PFSK-1 (cell line): Measurements from ENCODE around the gene TEX19.

Experiments used
- FOXP2 ChIP-seq: optimal IDR thresholded peaks from 2 replicates; pipeline ENCODE3; 2011; ENCODE audit warnings: borderline replicate concordance, control low read depth, inconsistent platforms; ENCODE audit not compliant: insufficient read depth; ENCODE audit errors: extremely low read length, extremely low read depth
- POLR2AphosphoS5 ChIP-seq: IDR thresholded peaks from 2 replicates; pipeline ENCODE4 v1.6.1; 2012; ENCODE audit warnings: low read depth, mild to moderate bottlenecking, control low read depth, low read length, moderate library complexity
- SIN3A ChIP-seq: IDR thresholded peaks from 2 replicates; pipeline ENCODE4 v1.6.1; 2012; ENCODE audit warnings: mild to moderate bottlenecking, low read length, moderate library complexity, borderline replicate concordance; ENCODE audit not compliant: insufficient read depth
- TAF1 ChIP-seq: IDR thresholded peaks from 2 replicates; pipeline ENCODE4 v1.6.1; 2012; ENCODE audit warnings: low read length, control low read depth, borderline replicate concordance; ENCODE audit not compliant: insufficient read depth
- TF ChIP-seq, protein P1 (sequence below), 2 experiments: IDR thresholded peaks; 2 replicates each; pipeline versions ENCODE4 v1.6.1 to v1.8.0; 2011 to 2012; ENCODE audit warnings: low read depth in 2 of 2, low read length in 2 of 2, control low read depth in 1 of 2, inconsistent platforms in 1 of 2, mild to moderate bottlenecking in 1 of 2, moderate library complexity in 1 of 2; ENCODE audit not compliant: insufficient read depth in 1 of 2

Gene TEX19

DNA sequence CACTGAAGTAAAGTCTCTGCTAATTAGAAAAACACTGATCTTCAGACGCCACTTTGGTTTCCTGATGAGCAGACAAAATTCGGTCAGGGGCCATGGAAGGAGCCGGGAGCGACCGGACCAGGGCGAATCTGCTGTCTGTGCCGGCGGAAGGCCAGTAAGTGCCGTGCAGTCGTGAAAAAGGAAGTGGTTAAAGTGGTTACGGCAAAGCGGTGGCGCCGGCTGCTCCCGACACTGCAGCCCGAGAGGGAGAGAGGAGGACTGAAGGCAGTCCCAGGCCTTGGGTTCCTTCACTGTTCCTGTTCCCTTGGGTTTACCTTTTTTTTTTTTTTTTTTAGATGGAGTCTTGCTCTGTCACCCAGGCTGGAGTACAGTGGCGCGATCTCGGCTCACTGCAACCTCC, 41.8 kb downstream of the TEX19 start:
- TF ChIP-seq FOXP2 (no peak), TAF1 (no peak), POLR2AphosphoS5 (no peak), SIN3A (no peak)
- TF ChIP-seq, protein P1, sequence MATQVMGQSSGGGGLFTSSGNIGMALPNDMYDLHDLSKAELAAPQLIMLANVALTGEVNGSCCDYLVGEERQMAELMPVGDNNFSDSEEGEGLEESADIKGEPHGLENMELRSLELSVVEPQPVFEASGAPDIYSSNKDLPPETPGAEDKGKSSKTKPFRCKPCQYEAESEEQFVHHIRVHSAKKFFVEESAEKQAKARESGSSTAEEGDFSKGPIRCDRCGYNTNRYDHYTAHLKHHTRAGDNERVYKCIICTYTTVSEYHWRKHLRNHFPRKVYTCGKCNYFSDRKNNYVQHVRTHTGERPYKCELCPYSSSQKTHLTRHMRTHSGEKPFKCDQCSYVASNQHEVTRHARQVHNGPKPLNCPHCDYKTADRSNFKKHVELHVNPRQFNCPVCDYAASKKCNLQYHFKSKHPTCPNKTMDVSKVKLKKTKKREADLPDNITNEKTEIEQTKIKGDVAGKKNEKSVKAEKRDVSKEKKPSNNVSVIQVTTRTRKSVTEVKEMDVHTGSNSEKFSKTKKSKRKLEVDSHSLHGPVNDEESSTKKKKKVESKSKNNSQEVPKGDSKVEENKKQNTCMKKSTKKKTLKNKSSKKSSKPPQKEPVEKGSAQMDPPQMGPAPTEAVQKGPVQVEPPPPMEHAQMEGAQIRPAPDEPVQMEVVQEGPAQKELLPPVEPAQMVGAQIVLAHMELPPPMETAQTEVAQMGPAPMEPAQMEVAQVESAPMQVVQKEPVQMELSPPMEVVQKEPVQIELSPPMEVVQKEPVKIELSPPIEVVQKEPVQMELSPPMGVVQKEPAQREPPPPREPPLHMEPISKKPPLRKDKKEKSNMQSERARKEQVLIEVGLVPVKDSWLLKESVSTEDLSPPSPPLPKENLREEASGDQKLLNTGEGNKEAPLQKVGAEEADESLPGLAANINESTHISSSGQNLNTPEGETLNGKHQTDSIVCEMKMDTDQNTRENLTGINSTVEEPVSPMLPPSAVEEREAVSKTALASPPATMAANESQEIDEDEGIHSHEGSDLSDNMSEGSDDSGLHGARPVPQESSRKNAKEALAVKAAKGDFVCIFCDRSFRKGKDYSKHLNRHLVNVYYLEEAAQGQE (IDR thresholded peaks at IDR 0.05; ENCODE audit: insufficient read depth in 1 of 2, low read depth in 2 of 2, low read length in 2 of 2): no peak

DNA sequence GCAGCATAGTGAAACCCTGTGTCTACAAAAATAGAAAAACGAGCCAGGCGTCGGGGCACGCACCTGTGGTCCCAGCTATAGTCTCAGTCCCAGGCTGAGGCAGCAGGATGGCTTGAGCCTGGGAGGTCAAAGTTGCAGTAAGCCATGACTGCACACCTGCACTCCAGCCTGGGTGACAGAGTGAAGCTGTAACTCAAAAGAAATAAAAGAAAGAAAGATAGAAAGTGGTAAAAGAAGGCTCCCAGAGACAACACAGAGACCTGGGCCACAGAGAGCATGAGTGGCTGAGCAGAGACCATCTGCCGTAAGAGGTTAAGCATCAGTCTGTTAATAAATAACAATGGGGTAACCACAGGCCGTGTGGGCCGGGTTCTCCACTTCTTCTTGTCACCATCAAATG, 43.8 kb downstream of the TEX19 start:
- TF ChIP-seq POLR2AphosphoS5: no peak
- TF ChIP-seq FOXP2: no peak
- no peak for TF ChIP-seq TAF1
- TF ChIP-seq SIN3A: no peak
- TF ChIP-seq, protein P1 (IDR thresholded peaks at IDR 0.05; ENCODE audit: insufficient read depth in 1 of 2, low read depth in 2 of 2, low read length in 2 of 2): no peak

DNA sequence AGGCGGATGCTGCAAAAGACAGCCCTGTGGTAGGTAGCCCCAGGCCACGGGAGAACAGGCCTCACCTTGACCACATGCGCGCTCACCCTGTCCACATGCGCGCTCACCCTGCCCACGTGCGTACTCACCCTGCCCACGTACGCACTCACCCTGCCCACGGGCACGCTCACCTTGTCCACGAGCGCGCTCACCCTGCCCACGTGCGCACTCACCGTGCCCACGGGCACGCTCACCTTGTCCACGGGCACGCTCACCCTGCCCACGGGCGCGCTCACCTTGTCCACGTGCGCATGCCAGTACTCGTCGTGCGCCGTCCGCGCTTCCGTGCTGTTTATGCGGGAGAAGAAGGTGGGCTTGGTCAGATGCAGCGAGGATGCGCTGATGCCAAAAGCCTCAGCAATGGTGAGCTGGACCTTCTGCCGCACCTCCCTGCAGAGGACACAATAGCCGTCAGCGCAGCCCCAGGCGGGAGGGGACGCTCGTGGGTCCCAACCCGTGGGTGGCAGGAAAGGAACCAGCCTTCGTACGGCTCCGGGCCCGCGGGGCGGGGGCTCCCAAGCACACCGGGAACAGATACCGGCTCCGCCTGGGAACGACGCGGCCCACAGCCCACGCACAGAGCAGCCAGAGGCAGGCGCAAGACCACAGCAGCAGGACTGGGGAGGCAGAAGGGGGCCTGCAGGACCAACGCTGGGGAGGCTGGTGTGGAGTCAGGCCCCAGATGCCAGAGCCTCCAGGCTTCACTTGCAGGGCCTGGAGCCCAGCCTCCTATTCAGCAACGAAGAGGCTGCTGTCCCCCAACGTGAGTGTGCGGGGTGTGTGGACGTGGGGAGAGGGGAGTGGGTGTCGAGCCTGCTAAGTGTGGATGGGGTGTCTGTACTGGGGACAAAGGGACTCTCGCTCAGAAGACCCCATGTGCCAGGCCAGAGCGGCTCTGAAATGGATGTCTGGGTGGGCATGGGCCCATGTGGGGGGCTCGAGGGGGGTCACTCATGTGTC, 44.9 kb downstream of the TEX19 start:
- no peak for TF ChIP-seq SIN3A
- TF ChIP-seq, protein P1 (IDR thresholded peaks at IDR 0.05; ENCODE audit: insufficient read depth in 1 of 2, low read depth in 2 of 2, low read length in 2 of 2): no peak
- TF ChIP-seq TAF1: no peak
- TF ChIP-seq POLR2AphosphoS5: no peak
- no peak for TF ChIP-seq FOXP2

DNA sequence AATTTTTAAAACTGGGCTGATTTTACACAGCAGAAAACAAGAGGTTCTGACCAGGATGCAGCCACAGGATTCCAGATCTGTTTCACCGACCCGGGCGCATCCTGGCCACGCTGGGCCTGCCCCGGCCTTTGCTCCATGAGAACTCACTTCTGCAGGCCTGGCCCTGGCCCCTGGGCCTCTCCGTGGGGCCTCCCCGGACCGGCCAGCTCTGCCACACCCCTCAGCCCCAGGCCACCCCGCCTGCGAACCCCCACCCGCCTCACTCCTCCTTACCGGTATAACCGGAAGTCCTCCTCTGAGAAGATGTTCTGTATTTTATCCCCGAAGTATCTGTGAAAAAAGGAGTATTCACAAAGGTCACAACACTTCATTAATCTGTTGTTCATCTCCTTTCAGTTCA, 46.0 kb downstream of the TEX19 start:
- TF ChIP-seq POLR2AphosphoS5: no peak
- no peak for TF ChIP-seq TAF1
- TF ChIP-seq FOXP2: no peak
- TF ChIP-seq SIN3A: no peak
- TF ChIP-seq, protein P1 (IDR thresholded peaks at IDR 0.05; ENCODE audit: insufficient read depth in 1 of 2, low read depth in 2 of 2, low read length in 2 of 2): no peak
